Neuron (in vitro differentiated cells): ENCODE measurements around the gene MYOD1.

Experiments used
- H2AFZ ChIP-seq: one replicate; pipeline ENCODE4 v1.6.1; 2013; ENCODE audit warnings: low read depth, mild to moderate bottlenecking, inconsistent platforms, low read length, moderate library complexity
- H3K27me3 ChIP-seq: one replicate; pipeline ENCODE4 v1.6.1; 2013; ENCODE audit warnings: low read length; ENCODE audit not compliant: insufficient read depth
- H3K36me3 ChIP-seq: one replicate; pipeline ENCODE4 v1.6.1; 2013; ENCODE audit warnings: low read length; ENCODE audit not compliant: insufficient read depth
- H3K4me1 ChIP-seq: one replicate; pipeline ENCODE4 v1.6.1; 2013; ENCODE audit warnings: low read length; ENCODE audit not compliant: insufficient read depth
- H3K4me3 ChIP-seq: 2 replicates; pipeline ENCODE4 v1.5.1; 2013; ENCODE audit warnings: mild to moderate bottlenecking, low read length, moderate library complexity
- H3K9me3 ChIP-seq: one replicate; pipeline ENCODE4 v1.6.1; 2013; ENCODE audit warnings: low read length

Gene MYOD1

DNA sequence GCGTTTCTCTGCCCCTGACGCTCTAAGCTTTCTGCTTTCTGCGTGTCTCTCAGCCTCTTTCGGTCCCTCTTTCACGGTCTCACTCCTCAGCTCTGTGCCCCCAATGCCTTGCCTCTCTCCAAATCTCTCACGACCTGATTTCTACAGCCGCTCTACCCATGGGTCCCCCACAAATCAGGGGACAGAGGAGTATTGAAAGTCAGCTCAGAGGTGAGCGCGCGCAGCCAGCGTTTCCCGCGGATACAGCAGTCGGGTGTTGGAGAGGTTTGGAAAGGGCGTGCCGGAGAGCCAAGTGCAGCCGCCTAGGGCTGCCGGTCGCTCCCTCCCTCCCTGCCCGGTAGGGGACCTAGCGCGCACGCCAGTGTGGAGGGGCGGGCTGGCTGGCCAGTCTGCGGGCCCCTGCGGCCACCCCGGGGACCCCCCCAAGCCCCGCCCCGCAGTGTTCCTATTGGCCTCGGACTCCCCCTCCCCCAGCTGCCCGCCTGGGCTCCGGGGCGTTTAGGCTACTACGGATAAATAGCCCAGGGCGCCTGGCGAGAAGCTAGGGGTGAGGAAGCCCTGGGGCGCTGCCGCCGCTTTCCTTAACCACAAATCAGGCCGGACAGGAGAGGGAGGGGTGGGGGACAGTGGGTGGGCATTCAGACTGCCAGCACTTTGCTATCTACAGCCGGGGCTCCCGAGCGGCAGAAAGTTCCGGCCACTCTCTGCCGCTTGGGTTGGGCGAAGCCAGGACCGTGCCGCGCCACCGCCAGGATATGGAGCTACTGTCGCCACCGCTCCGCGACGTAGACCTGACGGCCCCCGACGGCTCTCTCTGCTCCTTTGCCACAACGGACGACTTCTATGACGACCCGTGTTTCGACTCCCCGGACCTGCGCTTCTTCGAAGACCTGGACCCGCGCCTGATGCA is at the start of gene MYOD1:
Gene MYOD1, plus strand, starts transcription at position 544 of the 910 bp plus-strand sequence. Its CDS starts 212 bp downstream, at position 756.
- H3K4me3 ChIP-seq: no peak within 1 kb of the TSS

DNA sequence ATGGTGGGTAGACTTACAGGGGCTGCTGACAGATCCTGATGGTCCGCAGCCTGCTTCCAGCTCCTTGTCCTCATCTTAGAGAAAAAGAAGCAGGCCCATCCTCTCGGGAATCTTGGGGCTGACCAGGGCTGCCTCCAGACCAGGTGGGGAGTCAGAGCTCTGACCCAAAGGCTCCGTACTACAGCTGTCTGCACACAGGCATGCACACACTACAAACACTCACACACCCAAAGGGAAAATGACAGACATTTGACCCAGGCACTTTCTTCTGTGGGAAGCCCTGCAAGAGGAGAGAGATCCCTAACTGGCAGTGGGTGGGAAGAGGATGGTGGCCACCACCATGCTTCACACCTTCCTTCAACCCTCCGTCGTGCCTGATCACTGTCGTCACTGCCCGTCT is 46.9 kb upstream of the MYOD1 start:
- H3K27me3 ChIP-seq: peaks cover 19% of the 10 kb centered on the region

More for the DNA sequence above, at the start of gene MYOD1:
- Histone ChIP-seq H2AFZ (no peak within 1 kb of the TSS), H3K4me1 (no peaks in the 10 kb centered on the region), H3K27me3 (peaks cover 98% of the 10 kb centered on the region), H3K9me3 (no peaks in the 10 kb centered on the region), H3K36me3 (no peaks in the 10 kb centered on the region)

DNA sequence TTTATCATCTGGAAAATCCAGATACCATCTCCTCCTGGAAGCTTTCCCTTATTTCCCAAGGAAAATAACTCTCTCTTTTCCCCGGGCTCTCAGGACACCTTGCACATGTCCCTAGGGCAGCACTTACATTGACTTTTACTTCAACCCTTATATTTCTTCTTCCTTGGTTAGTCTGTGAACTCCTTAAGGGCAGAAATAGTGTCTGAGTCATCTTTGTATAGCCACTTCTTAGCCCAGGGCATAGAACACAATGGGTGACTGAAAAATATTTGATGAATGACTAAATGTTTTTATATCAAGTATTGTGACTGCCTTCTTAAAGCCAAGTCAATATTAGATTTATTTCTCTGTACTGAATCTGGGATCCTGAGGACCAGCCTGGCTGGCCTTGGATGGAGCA is 45.4 kb upstream of the MYOD1 start:
- H3K27me3 ChIP-seq: peaks cover 19% of the 10 kb centered on the region
- no peaks in the 10 kb centered on the region for H3K4me1 ChIP-seq
- H3K4me3 ChIP-seq: no peak overlapping the region
- no peak overlapping the region for H2AFZ ChIP-seq
- H3K9me3 ChIP-seq: no peaks in the 10 kb centered on the region
- no peaks in the 10 kb centered on the region for H3K36me3 ChIP-seq

More for the DNA sequence above, 46.9 kb upstream of the MYOD1 start:
- Histone ChIP-seq H2AFZ (no peak overlapping the region), H3K36me3 (no peaks in the 10 kb centered on the region), H3K4me1 (no peaks in the 10 kb centered on the region), H3K9me3 (no peaks in the 10 kb centered on the region), H3K4me3 (no peak overlapping the region)

DNA sequence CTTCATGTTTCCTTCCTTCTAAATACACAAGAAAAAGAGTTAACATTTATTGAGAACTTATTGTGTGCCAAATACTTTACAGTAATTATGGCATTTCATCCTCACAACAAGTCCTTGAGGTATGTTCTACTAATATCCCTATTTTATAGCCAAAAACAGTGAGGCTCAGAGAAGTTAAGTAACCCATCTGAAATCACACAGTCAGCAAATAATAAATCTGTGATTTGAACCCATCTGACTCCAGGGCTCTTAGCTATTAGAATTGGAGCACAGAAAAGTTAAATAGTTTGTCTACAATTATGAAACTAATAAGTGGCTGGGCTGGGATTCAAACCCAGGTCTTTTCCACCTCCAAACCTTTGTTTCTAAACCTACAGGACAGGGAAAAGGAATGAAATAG is 36.5 kb upstream of the MYOD1 start:
- no peak overlapping the region for H3K4me3 ChIP-seq
- no peaks in the 10 kb centered on the region for H3K4me1 ChIP-seq
- H2AFZ ChIP-seq: no peak overlapping the region
- no peaks in the 10 kb centered on the region for H3K9me3 ChIP-seq
- peaks cover 24% of the 10 kb centered on the region for H3K27me3 ChIP-seq
- no peaks in the 10 kb centered on the region for H3K36me3 ChIP-seq

DNA sequence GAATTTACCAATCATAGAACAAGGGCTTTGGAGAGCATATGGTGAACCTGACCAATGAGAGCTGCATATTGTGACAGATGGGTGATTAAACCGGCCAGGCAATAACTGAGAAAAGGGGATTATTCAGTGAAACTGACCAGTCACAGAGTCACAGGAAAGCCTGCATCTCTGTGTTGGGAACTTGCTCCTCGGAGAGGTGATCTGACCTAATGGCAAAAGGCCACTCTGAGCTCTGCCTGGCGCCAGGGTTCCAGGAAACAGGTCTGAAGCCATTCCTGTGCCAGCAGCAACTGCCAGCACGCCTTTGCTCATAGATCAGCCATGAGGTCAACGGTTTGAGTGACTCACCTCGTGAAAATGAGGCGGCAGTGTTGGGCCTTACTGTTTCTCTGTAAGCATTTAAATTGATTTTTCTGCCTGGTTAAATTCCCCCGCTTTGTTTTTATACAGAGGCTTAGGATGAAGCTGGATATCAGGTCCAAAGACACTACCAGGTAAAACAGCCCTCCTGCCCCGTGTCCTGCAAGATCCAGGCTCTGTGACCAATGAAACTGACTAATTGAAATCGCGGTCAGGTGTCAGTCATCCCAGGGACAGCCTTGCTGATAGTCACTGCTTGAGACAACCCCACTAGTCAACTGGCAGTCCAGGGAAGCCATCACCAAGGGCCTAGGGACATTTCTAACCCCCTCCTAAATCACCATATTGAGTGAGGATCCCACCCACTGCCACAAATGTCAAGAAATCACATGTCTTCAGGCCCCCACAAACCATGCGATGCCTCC is 35.8 kb upstream of the MYOD1 start:
- Histone ChIP-seq H3K27me3 (peaks cover 31% of the 10 kb centered on the region), H3K4me3 (no peak overlapping the region), H3K9me3 (no peaks in the 10 kb centered on the region), H3K36me3 (no peaks in the 10 kb centered on the region), H2AFZ (no peak overlapping the region), H3K4me1 (no peaks in the 10 kb centered on the region)

DNA sequence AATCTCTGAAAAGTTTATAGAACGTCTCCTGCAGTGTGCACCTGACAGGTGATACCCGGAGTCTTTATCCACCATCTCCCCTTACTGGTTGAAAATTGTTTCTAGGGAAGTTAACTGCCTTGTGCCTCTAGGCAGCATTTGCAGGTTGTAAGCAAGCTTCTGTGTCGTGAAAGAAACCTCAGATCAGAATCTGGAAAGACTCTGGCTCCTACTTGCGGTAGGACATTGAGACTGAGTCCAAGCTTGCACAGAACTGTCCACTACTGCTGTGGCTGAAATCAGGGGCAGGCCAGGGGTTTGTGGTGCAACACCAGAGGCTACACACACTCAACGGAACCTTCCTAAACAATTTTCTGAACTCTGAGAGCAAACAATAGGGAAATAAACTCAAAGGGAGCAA is 34.8 kb upstream of the MYOD1 start:
- no peak overlapping the region for H3K4me3 ChIP-seq
- no peaks in the 10 kb centered on the region for H3K9me3 ChIP-seq
- H3K27me3 ChIP-seq: peaks cover 39% of the 10 kb centered on the region
- H3K36me3 ChIP-seq: no peaks in the 10 kb centered on the region
- H2AFZ ChIP-seq: no peak overlapping the region
- H3K4me1 ChIP-seq: no peaks in the 10 kb centered on the region

DNA sequence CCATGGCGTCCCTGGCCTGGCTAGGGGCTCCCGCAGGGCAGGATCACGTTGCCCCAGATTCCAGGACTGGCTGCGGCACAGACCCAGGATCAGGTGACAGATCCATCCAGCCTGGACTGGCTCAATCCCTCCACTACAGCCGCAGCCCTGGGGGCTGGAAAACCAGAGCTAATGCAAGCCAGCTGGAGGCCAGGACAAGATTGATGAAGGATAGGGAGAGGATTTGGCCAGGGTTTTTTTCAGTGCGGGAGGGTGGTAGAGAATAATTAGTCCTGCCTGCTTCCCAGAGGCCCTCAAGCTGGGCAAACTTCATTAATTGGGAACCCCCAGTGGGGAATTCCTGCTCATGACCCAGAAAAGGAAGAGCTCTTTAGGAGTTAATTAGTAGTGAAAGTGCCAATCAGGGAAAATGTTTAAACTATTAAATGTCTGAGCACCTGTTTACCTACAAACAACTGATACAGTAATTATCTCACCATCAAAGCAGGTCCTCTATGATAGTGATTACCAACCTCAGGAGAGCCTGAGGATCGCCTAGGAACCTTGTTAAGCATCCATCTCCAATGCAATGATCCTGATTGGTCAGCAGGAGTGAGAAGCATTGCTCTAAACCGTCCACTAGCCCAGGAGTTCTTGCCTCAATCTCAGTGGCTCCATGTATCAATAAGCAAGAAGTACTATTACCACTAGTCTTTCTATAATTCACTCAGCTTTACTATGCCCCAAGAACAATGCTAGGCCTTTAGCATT is 33.0 kb upstream of the MYOD1 start:
- Histone ChIP-seq H3K27me3 (peaks cover 37% of the 10 kb centered on the region), H3K4me1 (no peaks in the 10 kb centered on the region), H3K36me3 (no peaks in the 10 kb centered on the region), H3K9me3 (no peaks in the 10 kb centered on the region), H3K4me3 (no peak overlapping the region), H2AFZ (no peak overlapping the region)

DNA sequence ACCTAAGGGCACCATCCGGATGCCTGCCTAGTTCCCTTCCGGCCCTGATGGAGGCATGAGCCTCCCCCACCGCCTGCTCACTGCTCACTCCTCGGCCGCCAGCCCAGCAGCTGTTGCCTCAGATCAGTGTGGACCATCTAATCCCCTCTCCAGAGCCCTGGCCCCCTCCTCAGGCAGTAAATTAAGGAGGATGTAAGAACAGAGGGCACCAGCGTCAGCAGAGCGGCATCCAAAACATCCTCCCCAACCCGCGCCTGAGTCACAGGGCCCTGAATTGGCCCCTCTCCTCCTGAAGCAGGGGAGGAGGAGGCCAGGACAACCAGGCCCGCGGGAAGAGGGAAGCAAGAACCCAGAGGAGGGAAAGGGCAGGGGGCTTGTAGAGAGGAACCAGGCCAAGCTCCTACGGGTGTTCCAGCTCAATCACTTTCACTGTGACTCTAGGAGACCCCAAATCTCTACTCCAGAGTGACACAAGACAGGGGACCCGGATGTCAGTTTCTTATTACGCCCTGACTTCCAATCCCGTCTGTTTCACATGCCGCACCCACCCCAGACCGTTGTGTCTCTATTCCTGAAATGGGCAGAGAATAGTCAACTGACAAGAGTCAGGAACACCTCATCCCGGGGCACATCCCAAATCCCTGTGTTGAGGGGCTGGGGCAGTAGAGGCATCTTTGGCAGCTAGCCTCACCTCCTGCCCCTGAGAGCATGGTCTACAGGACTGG is 31.3 kb upstream of the MYOD1 start:
- H3K4me3 ChIP-seq: no peak overlapping the region
- H3K27me3 ChIP-seq: peaks cover 52% of the 10 kb centered on the region
- no peaks in the 10 kb centered on the region for H3K36me3 ChIP-seq
- no peaks in the 10 kb centered on the region for H3K9me3 ChIP-seq
- no peaks in the 10 kb centered on the region for H3K4me1 ChIP-seq
- no peak overlapping the region for H2AFZ ChIP-seq

DNA sequence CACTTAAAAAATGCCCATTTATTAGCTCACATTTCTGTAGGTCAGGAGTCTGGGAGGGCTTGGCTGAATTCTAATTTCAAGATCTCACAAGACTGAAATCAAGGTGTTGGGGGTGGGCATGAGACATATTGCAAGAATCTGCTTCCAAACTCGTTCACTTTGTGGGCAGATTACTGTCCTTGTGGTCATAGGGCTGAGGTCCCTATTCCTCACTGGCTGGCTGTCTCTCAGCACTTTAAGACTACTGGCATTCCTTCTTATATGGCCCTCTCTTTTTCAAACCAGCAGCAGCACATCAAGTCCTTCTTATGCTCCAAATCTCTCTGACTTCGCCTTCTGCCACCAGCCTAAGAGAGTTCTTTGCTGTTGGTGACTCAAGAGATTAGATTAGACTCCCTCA is 27.8 kb upstream of the MYOD1 start:
- no peak overlapping the region for H3K4me3 ChIP-seq
- peaks cover 69% of the 10 kb centered on the region for H3K27me3 ChIP-seq

DNA sequence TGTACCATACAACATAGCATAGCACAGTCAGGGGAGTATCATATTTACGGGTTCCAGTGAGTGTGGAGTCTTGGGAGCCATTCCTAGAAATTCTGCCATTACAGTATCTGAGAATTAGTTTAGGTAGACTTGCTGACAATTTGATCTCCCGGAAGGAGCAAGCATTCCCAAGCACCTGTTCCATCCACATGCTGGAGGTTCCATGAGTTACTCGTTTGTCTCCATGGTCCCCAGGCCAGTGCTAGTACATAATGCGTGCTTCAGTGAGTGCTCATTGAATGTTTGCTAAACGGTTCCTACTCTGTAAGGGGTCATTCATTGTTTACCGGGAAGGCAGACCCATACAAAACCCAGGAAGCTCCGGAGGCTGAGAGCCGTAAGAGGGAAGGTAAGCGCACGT is 27.4 kb upstream of the MYOD1 start:
- Histone ChIP-seq H3K27me3 (peaks cover 74% of the 10 kb centered on the region), H2AFZ (no peak overlapping the region), H3K4me3 (no peak overlapping the region), H3K9me3 (no peaks in the 10 kb centered on the region), H3K36me3 (no peaks in the 10 kb centered on the region), H3K4me1 (no peaks in the 10 kb centered on the region)

More for the DNA sequence above, 27.8 kb upstream of the MYOD1 start:
- no peaks in the 10 kb centered on the region for H3K36me3 ChIP-seq
- no peak overlapping the region for H2AFZ ChIP-seq
- no peaks in the 10 kb centered on the region for H3K4me1 ChIP-seq
- H3K9me3 ChIP-seq: no peaks in the 10 kb centered on the region

DNA sequence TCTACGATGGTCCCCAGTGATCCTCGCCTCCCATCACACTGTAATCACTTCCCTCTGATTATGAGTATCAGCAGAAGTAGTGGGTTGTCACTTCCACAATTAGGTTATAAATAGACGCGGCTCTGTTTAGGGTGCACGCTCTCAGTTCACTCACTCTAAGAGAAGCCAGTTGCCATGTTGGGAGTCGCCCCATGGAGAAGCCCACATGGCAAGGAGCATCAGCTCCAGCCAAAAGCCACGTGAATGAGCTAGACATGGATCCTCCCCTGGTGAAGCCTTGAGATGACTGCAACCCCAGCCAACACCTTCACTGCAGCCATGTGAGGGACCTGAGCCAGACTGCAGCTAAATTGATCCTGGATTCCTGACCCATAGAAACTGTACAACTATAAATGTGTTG is 26.4 kb upstream of the MYOD1 start:
- Histone ChIP-seq H3K36me3 (no peaks in the 10 kb centered on the region), H3K9me3 (no peaks in the 10 kb centered on the region), H3K4me3 (no peak overlapping the region), H2AFZ (no peak overlapping the region), H3K27me3 (peaks cover 77% of the 10 kb centered on the region), H3K4me1 (no peaks in the 10 kb centered on the region)

DNA sequence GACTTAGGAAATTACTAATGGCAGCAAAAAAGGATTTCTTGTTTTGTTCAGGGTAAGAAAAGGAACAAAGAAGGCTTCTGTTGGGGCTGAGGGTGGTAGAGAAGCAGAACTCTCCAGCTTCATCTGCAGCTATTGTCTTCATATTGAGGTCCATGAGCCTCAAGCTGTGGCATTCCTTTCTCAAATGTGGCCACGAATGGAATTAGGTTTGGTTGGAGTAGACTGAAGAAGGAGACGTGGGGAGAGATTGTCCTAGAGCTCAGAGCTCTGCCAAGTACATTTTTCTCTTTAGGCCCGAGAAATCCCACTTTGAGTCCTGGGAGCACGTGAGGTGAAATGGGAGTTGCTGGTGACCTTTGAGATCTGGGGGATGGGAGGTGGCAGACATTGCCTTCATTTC is 25.8 kb upstream of the MYOD1 start:
- H3K27me3 ChIP-seq: peaks cover 71% of the 10 kb centered on the region

More for the DNA sequence above, 25.8 kb upstream of the MYOD1 start:
- Histone ChIP-seq H3K9me3 (no peaks in the 10 kb centered on the region), H3K4me1 (no peaks in the 10 kb centered on the region), H3K4me3 (no peak overlapping the region), H2AFZ (no peak overlapping the region), H3K36me3 (no peaks in the 10 kb centered on the region)
